ENCODE measurements around the gene CTNNBL1.

Gene CTNNBL1

DNA sequence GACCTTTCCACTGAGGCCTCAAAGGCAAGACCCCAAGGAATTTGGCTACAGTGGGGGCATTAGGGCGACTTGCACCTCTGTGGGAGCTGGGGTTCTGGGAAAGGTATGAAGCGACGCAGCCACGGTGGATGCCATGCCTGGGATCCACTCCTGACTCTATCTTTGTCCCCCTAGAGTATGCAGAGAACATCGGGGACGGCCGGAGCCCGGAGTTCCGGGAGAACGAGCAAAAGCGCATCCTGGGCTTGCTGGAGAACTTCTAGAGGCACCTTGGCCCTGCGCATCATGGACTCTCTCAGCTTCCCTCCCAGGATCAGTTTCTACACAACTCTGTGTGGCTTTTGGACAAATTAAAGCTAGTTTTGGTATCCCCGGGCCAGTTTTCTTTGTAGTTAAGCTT lies 177.9 kb downstream of the CTNNBL1 start:
- Histone ChIP-seq H3K4me3 (ENCODE audit: low read length) (no peak overlapping the region), H3K9ac (ENCODE audit: low read depth, low read length) (no peak overlapping the region), H3K27ac (ENCODE audit: low read depth, low read length) (no peak overlapping the region), H3K4me1 (ENCODE audit: insufficient read depth, low read length) (peaks cover 10% of the 10 kb centered on the region), H3K36me3 (ENCODE audit: insufficient read depth, low read length) (no peaks in the 10 kb centered on the region; the same call in 1 of the 2 replicates), H3K9me3 (ENCODE audit: insufficient read depth, low read depth, low read length) (no peaks in the 10 kb centered on the region), H3K27me3 (ENCODE audit: insufficient read depth, low read length) (no peaks in the 10 kb centered on the region)
- 97% methylated on average over 13 of the region's 13 CpGs for WGBS

DNA sequence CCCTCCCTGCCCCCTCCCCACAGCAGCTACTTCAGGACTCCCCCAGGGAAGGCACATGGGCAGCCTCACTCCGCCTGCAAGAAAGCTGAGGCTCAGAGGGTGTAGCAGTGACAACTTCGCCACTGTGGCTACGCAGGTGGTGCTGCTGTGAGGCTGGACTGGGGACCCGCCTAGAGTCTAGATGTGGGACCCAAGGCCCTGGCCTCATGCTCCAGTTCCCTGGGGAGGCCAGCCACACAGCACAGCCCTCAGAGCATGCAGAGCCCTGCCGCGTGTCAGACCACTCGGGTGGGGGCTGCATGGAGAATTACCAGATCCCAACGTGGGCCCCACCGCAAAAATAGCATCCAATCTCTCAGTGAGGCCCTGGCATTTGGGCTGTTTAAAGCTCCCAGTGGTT lies 178.3 kb downstream of the CTNNBL1 start:
- Histone ChIP-seq H3K9ac (ENCODE audit: low read depth, low read length) (no peak overlapping the region), H3K27me3 (ENCODE audit: insufficient read depth, low read length) (no peaks in the 10 kb centered on the region), H3K27ac (ENCODE audit: low read depth, low read length) (no peak overlapping the region), H3K9me3 (ENCODE audit: insufficient read depth, low read depth, low read length) (no peaks in the 10 kb centered on the region), H3K4me3 (ENCODE audit: low read length) (no peak overlapping the region), H3K4me1 (ENCODE audit: insufficient read depth, low read length) (peaks cover 10% of the 10 kb centered on the region), H3K36me3 (ENCODE audit: insufficient read depth, low read length) (no peaks in the 10 kb centered on the region; the same call in 1 of the 2 replicates)
- WGBS = 95% methylated on average over 9 of the region's 9 CpGs

DNA sequence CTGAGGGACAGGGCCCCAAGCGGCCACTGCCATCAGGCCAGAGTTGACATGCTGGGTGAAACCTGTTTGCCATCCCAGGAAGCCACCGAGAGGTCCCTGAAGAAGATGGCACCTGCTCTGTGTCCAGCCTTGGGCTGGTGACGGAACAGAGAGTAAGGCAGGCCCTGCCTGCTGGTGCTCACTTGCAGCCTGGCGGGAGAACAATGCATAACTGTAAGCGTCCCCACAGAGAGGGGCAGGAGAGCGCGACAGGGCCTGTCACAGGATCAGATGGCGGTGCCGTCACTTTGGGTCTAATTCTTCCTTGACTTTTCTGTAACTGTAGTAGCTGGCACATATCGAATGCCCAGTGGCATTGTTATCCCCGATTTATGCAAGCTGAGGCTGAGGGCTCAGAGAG lies 180.1 kb downstream of the CTNNBL1 start:
- H3K36me3 ChIP-seq (ENCODE audit: insufficient read depth, low read length) = no peaks in the 10 kb centered on the region
- WGBS = 94% methylated on average over 11 of the region's 11 CpGs
- H3K4me1 ChIP-seq (ENCODE audit: insufficient read depth, low read length) = peaks cover 3% of the 10 kb centered on the region
- no peak overlapping the region for H3K27ac ChIP-seq (ENCODE audit: low read depth, low read length)
- no peak overlapping the region for H3K4me3 ChIP-seq (ENCODE audit: low read length)
- H3K9ac ChIP-seq (ENCODE audit: low read depth, low read length) = no peak overlapping the region
- H3K9me3 ChIP-seq (ENCODE audit: insufficient read depth, low read depth, low read length) = no peaks in the 10 kb centered on the region
- H3K27me3 ChIP-seq (ENCODE audit: insufficient read depth, low read length) = no peaks in the 10 kb centered on the region

DNA sequence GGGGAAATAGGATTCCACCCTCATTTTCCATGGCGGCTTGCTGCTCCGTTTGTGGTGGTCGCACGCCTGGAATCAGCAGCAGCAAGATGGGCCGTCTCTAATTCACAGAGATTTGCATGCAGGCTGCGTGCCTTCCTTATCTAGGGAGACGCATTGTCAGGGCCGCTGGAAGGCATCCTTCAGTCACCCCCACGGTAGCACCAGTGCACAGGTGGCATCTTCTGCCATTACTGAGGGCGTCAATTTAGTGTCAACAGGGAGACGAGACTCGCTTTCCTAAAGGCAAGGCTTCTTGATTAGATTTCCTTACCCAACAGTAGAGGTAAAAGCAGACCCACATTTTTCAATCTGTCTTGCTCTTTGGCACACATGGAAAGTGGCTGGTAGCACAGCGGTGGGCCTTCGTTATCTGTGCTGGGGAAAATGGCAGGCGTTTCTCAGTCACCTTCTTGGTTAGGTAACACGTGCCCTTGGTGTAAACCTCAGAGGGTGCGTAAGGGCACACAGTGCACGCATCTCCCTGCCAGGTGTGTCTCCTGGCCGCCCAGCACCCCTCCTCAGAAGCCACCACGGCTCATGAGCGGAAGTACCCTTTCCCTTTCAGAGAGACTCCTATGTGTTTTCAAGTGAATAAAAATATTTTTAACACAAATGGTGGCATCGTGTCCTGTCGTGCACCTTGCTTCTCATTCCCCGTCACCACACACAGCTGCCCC lies 181.8 kb downstream of the CTNNBL1 start:
- Histone ChIP-seq H3K27me3 (ENCODE audit: insufficient read depth, low read length) (no peaks in the 10 kb centered on the region), H3K4me3 (ENCODE audit: low read length) (no peak overlapping the region), H3K27ac (ENCODE audit: low read depth, low read length) (no peak overlapping the region), H3K36me3 (ENCODE audit: insufficient read depth, low read length) (no peaks in the 10 kb centered on the region), H3K9ac (ENCODE audit: low read depth, low read length) (no peak overlapping the region), H3K4me1 (ENCODE audit: insufficient read depth, low read length) (no peaks in the 10 kb centered on the region), H3K9me3 (ENCODE audit: insufficient read depth, low read depth, low read length) (no peaks in the 10 kb centered on the region)
- WGBS = 94% methylated on average over 21 of the region's 24 CpGs

DNA sequence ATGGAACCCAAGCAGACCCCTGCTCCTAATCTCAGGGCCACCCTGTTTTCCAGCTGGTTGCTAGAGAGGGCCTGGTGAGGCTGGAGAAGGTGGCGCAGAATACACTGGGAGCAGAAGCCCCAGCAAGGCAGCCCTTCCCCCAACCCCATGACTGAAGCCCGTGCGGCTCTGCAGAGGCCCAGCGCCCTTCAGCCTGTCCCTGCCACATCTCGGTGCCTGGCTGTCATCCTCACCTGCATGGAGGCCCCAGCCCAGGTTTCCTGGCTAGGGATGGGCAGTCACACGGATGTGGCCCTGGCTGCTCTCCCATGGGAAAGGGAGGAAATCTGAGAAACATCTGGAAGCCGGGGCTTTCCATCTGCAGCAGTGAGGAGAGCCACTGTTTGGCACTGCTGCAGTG lies 183.0 kb downstream of the CTNNBL1 start:
- H3K27ac ChIP-seq (ENCODE audit: low read depth, low read length) = no peak overlapping the region
- H3K9ac ChIP-seq (ENCODE audit: low read depth, low read length) = no peak overlapping the region
- H3K36me3 ChIP-seq (ENCODE audit: insufficient read depth, low read length) = no peaks in the 10 kb centered on the region
- no peaks in the 10 kb centered on the region for H3K4me1 ChIP-seq (ENCODE audit: insufficient read depth, low read length)
- no peaks in the 10 kb centered on the region for H3K9me3 ChIP-seq (ENCODE audit: insufficient read depth, low read depth, low read length)
- H3K4me3 ChIP-seq (ENCODE audit: low read length) = no peak overlapping the region
- H3K27me3 ChIP-seq (ENCODE audit: insufficient read depth, low read length) = no peaks in the 10 kb centered on the region
- 95% methylated on average over 7 of the region's 7 CpGs for WGBS

DNA sequence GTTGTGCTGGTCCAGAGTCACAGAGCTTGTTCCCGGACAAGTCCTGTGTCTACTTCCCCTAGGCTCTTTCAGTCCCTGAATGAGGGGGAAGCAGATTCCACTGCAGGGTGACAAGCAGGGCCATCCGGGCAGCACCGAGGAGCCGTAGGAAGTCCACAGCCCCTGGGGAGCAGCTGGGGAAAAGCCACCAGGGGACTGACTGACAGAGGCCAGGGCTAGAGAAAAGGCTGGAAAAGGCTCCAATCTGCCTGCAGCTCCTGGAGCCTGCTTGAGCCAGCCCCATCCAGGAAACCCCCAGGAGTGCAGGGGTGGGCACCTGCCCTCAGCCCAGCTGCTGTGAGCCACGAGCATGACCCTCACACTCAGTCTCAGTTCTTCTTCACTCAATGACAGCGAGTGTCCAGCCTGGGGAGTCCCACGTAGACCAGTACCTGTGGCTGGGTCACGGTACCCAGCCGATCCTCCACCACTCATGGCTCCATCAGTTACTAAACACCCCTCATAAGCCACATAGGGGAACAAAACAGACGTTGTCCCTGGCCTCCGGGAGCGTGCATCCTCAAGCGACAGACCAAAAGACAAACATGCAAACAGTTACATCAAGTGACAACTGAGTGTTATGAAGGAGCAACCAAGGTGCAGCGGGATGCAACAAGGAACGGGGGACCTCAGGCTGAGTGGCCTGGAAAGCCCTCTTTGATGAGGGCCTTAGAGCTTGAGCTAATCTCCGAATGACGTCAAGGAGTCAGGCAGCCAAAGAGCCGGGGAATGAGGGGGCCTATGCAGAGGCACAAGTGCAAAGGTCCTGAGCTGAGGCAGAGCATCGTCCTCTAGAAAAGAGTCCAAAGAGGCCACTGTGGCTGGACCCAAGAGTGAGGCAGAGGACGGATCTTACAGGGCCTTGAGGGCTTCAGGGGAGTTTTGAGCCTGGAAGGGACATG lies 184.3 kb downstream of the CTNNBL1 start:
- 92% methylated on average over 20 of the region's 20 CpGs for WGBS
- no peaks in the 10 kb centered on the region for H3K4me1 ChIP-seq (ENCODE audit: insufficient read depth, low read length)
- no peak overlapping the region for H3K9ac ChIP-seq (ENCODE audit: low read depth, low read length)
- no peaks in the 10 kb centered on the region for H3K36me3 ChIP-seq (ENCODE audit: insufficient read depth, low read length)
- H3K27me3 ChIP-seq (ENCODE audit: insufficient read depth, low read length) = no peaks in the 10 kb centered on the region
- H3K4me3 ChIP-seq (ENCODE audit: low read length) = no peak overlapping the region
- H3K27ac ChIP-seq (ENCODE audit: low read depth, low read length) = no peak overlapping the region
- no peaks in the 10 kb centered on the region for H3K9me3 ChIP-seq (ENCODE audit: insufficient read depth, low read depth, low read length)

DNA sequence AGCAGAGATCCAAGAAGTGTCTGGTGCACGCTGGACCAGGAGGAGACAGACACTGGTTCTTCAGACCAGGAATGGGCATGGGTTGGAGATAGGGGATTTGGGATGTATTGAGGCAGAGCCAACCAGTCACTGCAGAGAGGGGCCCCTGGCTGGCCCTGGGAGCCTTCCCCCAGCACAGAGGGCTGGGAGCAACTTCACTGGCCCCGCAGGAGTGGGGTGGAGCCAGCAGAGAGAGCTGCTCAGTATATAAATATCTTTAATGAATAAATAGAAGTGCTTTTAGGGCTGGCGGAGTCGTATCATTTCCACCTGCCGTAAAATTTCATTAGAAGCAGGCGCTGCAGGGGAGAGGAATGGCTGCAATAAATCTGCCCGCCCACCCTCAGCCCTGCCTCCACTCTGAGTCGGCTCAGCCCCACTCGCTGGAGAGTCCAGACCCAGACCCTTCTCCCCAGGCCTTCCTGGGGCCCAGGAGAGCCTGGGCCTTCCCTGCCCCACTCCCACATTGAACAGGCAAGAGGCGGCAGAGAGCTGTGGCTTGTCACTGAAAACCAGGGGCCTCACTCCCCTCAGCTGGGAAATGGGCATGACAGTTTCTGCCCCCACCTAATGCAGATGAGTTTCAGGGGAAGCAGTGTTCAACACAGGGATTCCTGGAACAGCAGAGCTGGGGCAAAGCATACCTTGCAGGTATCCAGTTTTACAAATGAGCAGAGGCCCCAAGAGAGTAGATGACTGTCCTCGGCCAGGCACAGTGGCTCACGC lies 185.2 kb downstream of the CTNNBL1 start:
- no peaks in the 10 kb centered on the region for H3K27me3 ChIP-seq (ENCODE audit: insufficient read depth, low read length)
- H3K4me1 ChIP-seq (ENCODE audit: insufficient read depth, low read length) = no peaks in the 10 kb centered on the region
- no peaks in the 10 kb centered on the region for H3K9me3 ChIP-seq (ENCODE audit: insufficient read depth, low read depth, low read length)
- no peak overlapping the region for H3K9ac ChIP-seq (ENCODE audit: low read depth, low read length)
- no peak overlapping the region for H3K4me3 ChIP-seq (ENCODE audit: low read length)
- no peaks in the 10 kb centered on the region for H3K36me3 ChIP-seq (ENCODE audit: insufficient read depth, low read length)
- no peak overlapping the region for H3K27ac ChIP-seq (ENCODE audit: low read depth, low read length)
- 89% methylated on average over 12 of the region's 12 CpGs for WGBS

DNA sequence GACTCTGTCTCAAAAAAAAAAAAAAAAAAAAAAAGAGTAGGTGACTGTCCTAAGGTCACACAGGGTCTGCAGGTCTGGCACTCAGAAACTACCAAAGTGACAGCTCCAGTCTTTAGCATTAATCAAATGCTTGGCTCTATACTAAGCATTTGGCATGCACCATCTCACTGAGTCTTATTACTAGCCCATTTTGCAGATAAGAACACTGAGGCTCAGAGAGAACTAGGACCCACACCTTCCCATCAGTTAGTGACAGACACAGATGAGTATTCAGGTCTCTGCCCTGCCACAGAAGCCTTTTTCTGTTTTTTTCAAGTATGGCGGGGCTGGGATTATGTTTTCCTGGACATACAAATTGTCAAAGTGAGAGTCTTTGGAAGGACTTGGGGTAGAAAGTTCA lies 186.0 kb downstream of the CTNNBL1 start:
- Histone ChIP-seq H3K36me3 (ENCODE audit: insufficient read depth, low read length) (no peaks in the 10 kb centered on the region), H3K4me1 (ENCODE audit: insufficient read depth, low read length) (no peaks in the 10 kb centered on the region), H3K27ac (ENCODE audit: low read depth, low read length) (no peak overlapping the region), H3K4me3 (ENCODE audit: low read length) (no peak overlapping the region), H3K9ac (ENCODE audit: low read depth, low read length) (no peak overlapping the region), H3K27me3 (ENCODE audit: insufficient read depth, low read length) (no peaks in the 10 kb centered on the region), H3K9me3 (ENCODE audit: insufficient read depth, low read depth, low read length) (no peaks in the 10 kb centered on the region)
- WGBS = 92% methylated on average over 1 of the region's 1 CpG

DNA sequence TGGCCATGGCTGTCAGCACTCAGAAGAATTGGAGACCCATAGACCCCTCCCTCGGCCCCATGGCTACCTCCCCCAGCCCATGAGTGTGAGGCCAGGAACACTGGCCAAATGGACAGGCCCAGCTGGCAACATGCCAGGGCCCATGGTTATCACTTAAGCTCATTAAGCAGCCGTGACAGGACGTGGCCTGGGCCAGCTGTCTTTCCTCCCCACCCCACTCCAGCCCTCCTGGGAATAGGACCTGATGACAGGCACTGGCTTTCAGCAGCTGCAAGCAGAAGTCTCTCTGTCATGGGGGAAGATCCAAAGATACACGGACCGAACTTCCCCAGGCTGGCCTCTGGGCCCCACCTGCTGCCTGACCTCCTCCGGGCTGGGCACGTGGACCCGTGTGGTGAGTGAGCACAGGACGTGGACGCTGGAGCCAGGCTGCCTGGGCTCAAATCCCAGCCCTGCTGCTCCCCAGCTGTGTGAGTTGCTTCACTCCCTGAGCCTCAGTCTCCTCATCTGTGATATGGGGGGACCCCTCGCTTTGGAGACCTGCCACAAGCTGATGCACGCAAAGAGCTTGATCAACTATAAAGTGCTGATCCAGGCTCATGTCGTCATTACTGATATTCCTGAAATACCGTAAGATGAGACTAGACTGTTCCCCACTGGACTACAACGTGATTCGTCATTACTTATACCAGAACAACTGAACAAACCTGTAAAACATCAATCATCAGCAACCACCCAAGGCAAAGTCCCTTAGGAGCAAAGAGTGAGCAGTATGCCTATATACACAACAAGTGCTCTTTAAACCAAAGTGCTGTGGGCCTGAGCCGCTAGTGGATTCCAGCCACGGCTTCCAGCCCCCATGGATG lies 187.1 kb downstream of the CTNNBL1 start:
- no peak overlapping the region for H3K9ac ChIP-seq (ENCODE audit: low read depth, low read length)
- no peak overlapping the region for H3K27ac ChIP-seq (ENCODE audit: low read depth, low read length)
- no peaks in the 10 kb centered on the region for H3K36me3 ChIP-seq (ENCODE audit: insufficient read depth, low read length)
- WGBS = 89% methylated on average over 18 of the region's 18 CpGs
- no peaks in the 10 kb centered on the region for H3K9me3 ChIP-seq (ENCODE audit: insufficient read depth, low read depth, low read length)
- H3K27me3 ChIP-seq (ENCODE audit: insufficient read depth, low read length) = no peaks in the 10 kb centered on the region
- no peaks in the 10 kb centered on the region for H3K4me1 ChIP-seq (ENCODE audit: insufficient read depth, low read length)
- H3K4me3 ChIP-seq (ENCODE audit: low read length) = no peak overlapping the region

DNA sequence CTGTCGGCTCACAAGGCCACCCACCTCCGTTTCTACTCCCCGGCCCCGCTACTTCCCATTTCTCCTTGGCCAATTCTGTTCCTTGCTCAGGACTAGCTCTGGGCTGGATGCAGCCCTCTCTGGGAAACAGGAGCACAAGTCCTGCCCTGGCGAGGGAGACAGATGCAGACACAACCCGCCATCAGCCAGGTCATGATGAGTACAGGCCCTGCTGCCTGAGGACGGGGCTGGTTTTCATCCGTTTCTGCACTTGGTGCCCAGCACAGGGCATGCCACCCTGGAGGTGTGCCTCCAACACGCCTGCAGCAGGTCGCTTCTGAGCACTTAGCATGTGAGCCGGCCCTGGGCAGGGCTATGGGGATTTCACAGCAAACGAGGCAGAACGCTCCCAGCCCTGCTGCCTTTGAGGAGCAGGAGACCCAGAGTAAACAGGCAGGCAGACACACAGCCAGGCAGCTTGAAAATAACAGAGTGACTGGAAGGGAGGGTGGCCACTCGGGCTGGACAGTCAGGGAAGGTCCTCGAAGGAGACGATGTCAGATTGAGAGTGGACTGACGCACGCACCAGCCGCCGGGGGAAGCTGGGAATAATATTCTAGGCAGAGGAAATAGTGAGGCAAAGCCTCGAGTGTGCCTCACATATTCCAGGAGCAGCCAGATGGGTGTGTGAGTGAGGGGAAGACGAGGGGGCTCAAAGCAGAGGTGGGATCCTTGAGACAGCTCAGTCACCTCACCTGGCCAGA lies 187.9 kb downstream of the CTNNBL1 start:
- H3K9ac ChIP-seq (ENCODE audit: low read depth, low read length) = no peak overlapping the region
- no peaks in the 10 kb centered on the region for H3K36me3 ChIP-seq (ENCODE audit: insufficient read depth, low read length)
- no peaks in the 10 kb centered on the region for H3K9me3 ChIP-seq (ENCODE audit: insufficient read depth, low read depth, low read length)
- H3K4me3 ChIP-seq (ENCODE audit: low read length) = no peak overlapping the region
- H3K4me1 ChIP-seq (ENCODE audit: insufficient read depth, low read length) = no peaks in the 10 kb centered on the region
- WGBS = 89% methylated on average over 22 of the region's 22 CpGs
- no peaks in the 10 kb centered on the region for H3K27me3 ChIP-seq (ENCODE audit: insufficient read depth, low read length)
- no peak overlapping the region for H3K27ac ChIP-seq (ENCODE audit: low read depth, low read length)
